ENCODE results near the gene MSLN. TPM values are rescaled to one million over a fixed set of nuclear protein-coding genes. Genes with fewer than 3 reads are reported as not detected.
A peak's percentile ranks its signal among the peaks of the same experiment; 100 is the strongest.

The MSLN gene
- total and polyA plus RNA-seq, 9 of the 15 experiments (the other 6 are each of a cell fraction or from before 2014, with no cell fraction given): not detected

GRCh38 chr16:807347-808084, 47.0 kb downstream of the MSLN start (continued):
- TF ChIP-seq MGA (IDR thresholded peaks at IDR 0.05) (peak; percentile 94; the same call in 1 of the 2 replicates), KLF13 (tag; IDR thresholded peaks at IDR 0.05; ENCODE audit: borderline replicate concordance, low read depth) (0 out of 2 replicates have a peak, but pooled peaks have one; percentile 62), E2F5 (CRISPR knock-in tag; IDR thresholded peaks at IDR 0.05) (no peak), ZFP30 (CRISPR knock-in tag; IDR thresholded peaks at IDR 0.05; ENCODE audit: borderline replicate concordance) (no peak), TAF7 (tag; IDR thresholded peaks at IDR 0.05) (no peak)
- TF ChIP-seq, protein P1, sequence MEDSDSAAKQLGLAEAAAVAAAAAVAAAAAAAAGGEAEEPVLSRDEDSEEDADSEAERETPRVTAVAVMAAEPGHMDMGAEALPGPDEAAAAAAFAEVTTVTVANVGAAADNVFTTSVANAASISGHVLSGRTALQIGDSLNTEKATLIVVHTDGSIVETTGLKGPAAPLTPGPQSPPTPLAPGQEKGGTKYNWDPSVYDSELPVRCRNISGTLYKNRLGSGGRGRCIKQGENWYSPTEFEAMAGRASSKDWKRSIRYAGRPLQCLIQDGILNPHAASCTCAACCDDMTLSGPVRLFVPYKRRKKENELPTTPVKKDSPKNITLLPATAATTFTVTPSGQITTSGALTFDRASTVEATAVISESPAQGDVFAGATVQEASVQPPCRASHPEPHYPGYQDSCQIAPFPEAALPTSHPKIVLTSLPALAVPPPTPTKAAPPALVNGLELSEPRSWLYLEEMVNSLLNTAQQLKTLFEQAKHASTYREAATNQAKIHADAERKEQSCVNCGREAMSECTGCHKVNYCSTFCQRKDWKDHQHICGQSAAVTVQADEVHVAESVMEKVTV (CRISPR knock-in tag; IDR thresholded peaks at IDR 0.05): no peak
- TF ChIP-seq, protein P2, sequence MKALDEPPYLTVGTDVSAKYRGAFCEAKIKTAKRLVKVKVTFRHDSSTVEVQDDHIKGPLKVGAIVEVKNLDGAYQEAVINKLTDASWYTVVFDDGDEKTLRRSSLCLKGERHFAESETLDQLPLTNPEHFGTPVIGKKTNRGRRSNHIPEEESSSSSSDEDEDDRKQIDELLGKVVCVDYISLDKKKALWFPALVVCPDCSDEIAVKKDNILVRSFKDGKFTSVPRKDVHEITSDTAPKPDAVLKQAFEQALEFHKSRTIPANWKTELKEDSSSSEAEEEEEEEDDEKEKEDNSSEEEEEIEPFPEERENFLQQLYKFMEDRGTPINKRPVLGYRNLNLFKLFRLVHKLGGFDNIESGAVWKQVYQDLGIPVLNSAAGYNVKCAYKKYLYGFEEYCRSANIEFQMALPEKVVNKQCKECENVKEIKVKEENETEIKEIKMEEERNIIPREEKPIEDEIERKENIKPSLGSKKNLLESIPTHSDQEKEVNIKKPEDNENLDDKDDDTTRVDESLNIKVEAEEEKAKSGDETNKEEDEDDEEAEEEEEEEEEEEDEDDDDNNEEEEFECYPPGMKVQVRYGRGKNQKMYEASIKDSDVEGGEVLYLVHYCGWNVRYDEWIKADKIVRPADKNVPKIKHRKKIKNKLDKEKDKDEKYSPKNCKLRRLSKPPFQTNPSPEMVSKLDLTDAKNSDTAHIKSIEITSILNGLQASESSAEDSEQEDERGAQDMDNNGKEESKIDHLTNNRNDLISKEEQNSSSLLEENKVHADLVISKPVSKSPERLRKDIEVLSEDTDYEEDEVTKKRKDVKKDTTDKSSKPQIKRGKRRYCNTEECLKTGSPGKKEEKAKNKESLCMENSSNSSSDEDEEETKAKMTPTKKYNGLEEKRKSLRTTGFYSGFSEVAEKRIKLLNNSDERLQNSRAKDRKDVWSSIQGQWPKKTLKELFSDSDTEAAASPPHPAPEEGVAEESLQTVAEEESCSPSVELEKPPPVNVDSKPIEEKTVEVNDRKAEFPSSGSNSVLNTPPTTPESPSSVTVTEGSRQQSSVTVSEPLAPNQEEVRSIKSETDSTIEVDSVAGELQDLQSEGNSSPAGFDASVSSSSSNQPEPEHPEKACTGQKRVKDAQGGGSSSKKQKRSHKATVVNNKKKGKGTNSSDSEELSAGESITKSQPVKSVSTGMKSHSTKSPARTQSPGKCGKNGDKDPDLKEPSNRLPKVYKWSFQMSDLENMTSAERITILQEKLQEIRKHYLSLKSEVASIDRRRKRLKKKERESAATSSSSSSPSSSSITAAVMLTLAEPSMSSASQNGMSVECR (CRISPR knock-in tag; IDR thresholded peaks at IDR 0.05): peak; percentile 50; the same call in 1 of the 2 replicates
